C1 segment of cervical spinal cord (tissue), 14 donors: ENCODE results near the gene DCD.
"Not testable (repeated sequence)": the region's sequence is repeated elsewhere in the genome, so short reads cannot be mapped to it uniquely, and the experiment has no call there.

Experiments
- DNase-seq, 14 donors: peaks; one replicate each; lab custom pipeline; 2025; lab: John Stamatoyannopoulos, UW

The DCD gene

DNA sequence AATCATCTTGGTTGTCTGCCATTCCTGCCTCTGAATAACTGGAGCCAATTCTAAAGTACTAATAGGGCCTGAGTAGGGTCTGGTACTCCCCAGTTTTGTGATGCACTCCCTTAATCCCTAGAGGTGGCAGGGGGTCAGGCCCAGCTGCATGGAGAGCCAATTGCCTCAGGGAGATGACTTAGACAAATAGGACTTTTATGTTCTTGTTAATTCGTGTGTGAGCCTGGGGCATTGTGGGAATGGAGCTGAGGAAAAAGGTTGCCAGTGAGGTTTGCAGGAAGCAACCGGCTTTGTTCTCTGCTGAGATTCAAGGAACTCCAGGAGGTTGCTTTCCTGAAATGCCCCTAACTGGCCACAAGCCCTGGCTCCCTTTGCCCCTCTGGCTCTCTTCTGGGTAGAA, 6.8 kb upstream of the DCD start:
- peak in 3 of 14 donors; percentile 1 to 53 (median 3) for DNase-seq

DNA sequence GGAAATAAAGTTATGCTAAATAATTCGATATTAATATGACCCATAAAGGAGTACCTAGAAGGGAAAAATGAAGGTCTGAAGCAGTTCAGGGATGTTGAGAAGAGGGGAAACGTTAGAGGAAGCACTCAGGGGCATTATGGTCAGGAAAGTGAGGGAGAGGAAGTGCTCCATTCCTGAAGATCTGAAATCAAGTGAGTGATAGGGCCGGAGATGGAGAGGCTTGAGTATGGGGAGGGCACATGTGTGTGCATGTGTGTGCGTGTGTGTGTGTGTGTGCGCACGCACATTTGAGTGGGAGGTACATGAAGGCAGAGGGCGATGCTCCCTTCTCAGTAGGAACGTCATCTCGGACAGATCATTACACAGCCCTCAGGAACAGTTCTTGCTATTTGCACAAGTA, 4.9 kb upstream of the DCD start:
- no peak for DNase-seq

DNA sequence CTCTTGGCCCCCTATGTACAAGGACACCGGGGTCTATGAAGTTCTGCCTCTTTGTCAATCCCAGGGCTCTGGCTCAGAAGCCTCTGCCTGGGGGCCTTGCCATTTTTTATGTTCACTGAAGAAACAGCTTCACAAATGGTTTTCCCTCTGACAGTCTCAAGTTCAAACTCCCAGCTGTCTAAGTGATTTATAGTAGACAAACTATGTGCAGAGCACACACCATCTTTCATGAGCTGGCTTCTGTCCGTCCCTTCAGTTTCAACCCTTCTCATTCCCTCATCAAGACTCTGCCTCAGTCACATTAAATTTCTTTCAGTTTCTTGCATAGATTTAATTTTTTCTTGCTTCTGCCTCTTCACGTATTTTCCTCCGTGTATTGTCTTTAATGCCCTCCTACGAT, 2.7 kb upstream of the DCD start:
- no peak for DNase-seq

DNA sequence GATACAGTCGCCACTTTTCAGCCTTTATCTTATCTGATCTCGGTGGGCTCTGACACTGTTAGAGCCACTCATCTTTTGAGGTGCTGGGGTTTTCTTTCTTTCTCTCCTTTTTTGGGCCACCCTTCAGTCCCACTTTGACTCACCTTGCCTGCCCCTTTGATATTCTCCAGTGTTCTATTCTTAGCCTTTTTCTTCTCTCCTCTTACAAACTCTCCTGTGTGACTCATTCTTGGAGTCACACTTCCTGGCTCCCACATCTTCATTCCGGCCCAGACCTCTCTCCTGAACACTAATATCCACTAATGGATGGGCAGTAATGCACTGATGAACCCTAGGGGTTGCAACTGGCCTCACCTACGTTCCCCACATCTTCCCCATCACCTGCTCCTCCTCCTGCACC, 2.2 kb upstream of the DCD start:
- DNase-seq: no peak

DNA sequence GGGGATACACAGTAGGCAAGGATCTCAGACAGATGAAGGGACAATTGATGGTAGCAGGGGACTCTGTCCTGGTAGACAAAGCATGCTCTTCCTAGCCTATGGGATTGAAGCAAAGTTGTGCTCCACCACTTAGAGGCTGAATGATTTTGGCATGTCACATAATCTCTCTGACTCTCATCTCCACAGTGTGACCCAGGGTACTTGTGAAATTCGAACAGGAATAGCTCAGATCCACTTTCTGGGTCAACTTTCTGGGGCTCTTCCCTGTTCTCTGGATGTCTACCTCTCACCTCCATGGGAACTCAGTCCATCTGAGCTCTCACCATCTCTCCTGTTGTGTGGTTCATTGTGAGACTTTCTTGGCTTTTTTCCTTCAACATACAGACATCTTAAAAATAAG, 1.7 kb upstream of the DCD start:
- no peak for DNase-seq

DNA sequence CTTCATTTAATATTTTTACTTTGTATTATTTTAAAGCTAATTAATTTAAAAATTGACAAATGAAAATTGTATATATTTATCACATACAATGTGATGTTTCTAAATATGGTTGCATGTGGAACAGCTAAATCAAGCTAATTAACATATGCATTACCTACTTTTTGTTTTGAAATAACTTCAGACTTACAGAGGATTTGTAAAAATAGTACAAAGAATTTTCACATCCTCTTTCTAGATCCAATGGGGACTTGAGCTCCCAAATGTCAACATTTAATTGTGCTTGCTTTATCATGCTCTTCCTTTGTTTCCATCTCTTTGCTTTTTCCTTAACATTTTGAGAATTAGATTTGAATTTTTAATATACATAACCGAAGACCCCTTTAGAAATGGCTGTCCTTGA, 6.6 kb downstream of the DCD start:
- DNase-seq: no peak

DNA sequence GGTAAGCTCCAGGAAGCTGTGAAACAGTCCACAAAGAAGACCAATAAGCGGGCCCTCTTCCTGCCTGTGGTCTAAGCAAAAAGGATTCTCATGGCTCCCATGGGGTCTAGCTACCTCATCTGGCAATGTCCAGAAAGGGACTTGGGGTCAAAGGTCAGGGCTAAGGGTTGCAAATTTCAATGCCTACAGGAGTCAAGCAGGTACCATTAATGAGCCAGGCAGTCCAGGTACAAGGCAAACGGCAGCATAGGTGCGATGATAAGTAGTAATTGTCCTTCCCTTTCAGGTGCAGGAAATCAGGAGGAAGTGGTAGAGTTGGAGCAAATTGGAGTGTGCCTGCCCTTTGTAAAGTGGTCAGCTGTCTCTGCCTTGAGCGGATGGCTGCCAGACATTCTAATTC, 7.1 kb downstream of the DCD start:
- no peak for DNase-seq

DNA sequence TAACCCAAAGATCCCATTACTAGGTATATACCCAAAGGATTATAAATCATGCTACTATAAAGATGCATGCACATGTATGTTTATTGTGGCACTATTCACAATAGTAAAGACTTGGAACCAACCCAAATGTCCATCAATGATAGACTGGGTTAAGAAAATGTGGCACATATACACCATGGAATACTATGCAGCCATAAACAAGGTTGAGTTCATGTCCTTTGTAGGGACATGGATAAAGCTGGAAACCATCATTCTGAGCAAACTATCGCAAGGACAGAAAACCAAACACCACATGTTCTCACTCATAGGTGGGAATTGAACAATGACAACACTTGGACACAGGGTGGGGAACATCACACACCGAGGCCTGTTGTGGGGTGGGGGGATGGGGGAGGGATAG, 9.1 kb downstream of the DCD start:
- not testable (repeated sequence) for DNase-seq

DNA sequence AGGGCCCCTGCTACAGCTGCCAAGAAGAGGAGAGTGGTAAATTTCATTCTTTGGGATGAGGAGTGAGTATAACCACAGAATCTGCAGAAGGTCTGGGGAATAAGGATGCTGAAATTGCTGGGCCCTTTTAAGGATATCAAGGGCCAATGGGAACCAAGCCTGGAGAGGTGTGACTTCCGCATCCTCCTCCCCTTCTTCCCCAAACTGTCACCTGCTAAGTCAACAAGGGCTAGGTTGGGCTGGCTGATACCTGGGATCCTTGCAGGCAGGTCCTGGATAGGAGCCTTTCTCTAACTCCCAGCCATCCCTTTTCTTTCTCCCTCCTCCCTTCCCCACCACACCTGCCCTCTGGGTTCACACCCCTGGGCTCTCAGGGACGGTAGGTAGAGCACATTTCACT, 13.4 kb downstream of the DCD start, which contains the start of gene LACRT:
Gene LACRT (minus strand): TSS at position 101 of the 400 bp plus-strand sequence. CDS start 54 bp downstream, at position 47.
- no peak for DNase-seq

DNA sequence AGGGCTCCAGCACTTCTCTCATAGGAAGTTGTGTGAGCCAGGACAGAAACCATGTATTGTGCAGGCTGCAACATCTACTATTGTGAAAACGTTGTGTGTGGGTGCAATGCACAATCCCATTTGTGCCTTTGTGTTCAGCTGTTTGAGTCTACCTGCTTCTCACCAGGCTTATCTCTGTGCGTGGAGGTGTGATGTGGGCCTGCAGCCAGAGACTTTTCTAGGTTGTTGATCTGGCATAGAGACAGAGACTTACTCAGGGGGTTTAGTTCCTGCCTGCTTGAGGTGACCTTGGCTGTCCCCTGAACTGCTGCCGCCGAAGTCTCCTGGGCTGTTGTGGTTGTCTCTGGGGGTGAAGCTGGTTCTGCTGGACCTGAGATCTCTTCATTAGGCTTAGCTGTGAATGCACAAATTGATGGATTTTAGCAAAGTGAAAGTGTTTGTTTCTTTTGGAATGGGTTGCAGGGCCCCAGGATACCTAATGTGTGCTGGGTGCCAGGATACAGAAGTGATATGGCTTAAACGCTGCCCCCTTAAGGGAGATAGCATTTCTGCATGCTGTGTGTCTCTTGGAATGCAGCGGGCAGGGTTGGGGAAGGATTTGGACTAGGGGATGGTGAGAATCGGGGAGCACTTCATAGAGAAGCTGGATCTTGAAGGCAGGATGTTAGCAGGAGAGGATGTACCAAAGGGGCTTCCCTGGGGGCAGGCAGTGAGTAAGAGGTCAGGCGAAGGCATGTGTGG, 16.0 kb downstream of the DCD start:
- DNase-seq: no peak

DNA sequence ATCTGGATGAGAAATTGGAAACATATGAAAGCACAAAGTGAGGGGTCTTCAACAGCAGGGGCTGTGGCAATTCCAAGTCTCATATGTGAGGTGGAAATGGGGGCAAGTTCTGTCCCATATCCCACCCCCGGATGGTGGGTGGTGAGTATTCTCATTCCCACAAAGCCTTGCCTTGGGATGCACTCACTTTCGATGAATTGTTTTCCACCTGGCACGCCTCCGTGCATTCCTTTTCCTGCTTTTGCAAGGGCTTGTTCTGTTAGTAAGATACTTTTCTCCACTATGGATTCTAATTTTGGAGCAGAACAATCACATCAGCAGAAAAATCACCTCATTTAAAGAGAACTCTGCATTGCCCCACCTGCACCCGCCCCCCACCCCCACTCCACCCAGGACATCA, 16.6 kb downstream of the DCD start:
- DNase-seq: no peak

DNA sequence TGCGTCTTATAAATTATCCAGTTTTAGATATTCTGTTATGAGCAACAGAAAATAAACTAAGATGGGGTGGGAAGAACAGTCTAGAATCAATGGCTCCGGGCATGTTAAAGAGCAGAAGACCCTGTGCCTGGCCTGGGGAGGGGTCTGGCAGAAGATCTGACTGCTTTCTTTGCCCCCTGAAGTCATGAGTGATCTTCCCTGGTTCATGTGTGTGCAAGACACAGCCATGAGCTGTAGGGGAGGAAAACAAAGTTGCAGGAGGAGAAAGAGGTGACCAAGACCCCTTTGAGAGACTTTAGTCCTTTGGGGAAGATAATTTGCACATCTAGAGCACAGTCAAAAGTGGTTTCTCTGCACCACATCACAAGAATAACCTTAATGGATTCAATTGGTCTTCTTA, 18.2 kb downstream of the DCD start:
- no peak for DNase-seq

DNA sequence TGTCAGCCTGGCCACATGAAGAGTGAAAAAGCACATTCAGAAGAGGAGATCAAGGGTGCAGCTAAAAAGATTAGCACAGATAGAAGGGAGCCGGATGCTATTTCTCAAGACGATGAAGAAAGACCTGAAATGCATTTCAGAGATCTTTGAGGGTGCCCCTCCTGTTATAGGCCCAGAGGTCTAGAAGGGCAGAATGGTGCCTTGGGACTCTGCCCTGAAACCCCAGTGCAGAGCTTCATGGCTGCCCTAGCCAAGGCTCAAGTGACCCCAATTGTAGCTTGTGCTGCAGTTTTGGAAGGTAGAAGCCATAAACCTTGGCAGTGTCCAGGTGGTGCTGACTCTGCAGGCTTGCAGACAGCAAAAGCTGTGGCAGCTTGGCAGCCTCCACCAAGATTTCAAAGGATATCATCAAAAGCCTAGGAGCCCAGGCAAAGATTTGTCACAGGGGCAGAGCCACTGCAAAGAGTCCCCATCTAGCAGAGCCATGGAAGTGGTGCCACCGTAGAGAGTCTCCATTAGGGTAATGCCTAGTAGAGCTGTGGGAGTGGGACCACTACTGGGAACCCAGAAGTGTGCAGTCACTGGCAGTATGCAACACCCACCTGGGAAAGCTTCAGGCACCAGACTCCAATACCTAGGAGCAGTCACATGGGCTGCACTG, 19.8 kb downstream of the DCD start:
- DNase-seq: no peak

DNA sequence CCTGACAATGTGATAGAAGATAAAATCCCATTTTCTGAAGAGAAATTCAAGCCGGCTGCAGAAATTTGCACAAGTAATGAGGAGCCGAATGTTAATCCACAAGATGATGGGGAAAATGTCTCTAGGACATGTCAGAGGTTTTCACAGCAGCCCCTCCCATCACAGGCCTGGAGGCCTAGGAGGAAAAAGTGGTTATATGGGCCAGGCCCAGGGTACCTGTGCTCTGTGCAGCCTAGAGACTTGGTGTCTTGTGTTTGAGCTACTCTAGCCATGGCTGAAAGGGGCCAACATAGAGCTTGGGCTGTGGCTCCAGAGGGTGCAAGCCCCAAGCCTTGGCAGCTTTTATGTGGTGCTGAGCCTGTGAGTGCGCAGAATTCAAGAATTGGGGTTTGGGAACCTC, 20.9 kb downstream of the DCD start:
- no peak for DNase-seq

DNA sequence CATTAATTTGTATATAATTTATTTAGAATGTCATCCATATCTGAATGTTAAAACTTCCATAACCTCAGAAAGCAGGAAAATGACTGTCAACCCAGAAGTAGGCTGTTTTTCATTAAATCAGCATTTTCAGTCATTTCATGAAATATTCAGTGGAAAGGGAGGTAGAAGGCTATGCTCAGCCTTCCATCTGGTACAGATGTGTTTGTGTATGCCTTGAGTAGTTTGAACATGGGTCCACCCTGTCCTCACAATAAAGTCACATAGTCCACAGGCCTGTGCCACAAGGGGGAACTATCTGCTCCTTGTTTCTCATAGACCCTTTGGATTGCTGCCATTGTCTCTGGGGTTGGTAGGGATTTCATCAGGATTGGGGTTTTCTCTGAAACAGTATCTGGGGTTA, 22.6 kb downstream of the DCD start:
- no peak for DNase-seq

DNA sequence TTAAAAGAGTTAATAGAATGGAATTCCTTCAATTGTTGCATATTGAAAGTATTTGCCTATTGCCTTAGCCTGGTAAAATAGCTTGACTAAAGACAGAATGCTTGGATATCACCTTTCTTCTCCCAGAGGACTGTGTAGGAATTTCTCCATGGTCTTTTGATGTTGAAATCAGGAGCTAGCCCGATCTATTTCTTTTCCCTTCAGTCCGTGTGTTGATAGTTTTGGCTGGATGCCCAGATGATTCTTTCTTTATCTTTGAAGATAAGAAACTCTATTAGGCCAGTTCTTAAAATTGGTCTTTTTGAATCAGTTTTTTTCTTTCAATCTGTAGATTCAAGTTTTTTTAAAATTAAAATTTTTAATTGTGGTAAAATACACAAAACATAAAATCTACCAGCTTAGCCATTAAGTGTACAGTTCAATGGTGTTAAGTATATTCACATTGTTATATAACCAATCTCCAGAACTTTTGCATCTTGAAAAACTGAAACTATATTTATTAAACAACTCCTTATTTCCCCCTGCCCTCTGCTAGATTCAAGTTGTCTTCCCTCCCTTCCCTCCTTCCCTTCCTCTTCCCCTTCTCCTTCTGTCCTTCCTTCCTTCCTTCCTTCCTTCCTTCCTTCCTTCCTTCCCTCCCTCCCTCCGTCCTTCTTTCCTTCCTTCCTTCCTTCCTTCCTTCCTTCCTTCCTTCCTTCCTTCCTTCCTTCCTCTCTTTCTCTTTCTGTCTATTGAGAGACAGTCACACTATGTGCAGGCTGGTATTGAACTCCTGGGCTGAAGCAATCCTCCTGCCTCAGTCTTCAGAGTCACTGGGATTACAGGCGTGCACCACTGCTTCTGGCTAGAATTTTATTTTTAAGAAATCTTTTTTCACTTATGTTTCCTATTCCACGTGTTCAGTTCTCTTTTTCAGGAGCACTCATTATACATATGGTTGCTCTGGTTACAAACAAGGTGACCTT, 23.6 kb downstream of the DCD start:
- DNase-seq: no peak

DNA sequence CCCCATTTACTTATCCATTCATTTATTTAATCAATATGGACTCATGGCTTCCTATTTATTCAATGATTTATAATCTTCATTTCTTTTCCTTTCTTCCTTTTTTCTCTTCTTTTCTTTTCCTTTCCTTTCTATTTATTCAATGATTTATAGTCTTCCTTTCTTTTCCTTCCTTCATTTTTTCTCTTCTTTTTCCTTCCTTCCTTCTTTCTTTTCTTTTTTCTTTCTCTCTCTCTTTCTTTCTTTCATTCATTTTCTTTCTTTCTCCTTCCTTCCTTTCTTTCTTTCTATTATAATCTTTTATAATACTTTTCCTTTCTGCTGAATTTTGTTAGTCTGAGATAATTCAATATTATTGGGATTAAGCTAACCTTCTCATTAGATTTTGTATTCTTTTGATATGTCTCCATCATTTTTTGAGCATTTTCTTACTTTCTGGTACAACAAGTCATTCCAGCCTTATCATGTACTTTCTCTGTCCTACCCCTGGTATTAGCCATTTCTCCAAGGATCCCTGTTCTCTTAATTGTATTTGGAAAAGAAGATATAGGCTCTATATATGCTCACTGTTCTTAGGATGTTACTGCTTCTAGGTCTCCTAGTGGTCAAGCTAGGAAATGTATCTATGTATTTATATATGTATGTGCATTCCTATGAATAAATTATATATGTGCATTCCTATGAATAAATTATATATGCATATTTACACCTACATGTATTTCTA, 25.5 kb downstream of the DCD start:
- DNase-seq: no peak

DNA sequence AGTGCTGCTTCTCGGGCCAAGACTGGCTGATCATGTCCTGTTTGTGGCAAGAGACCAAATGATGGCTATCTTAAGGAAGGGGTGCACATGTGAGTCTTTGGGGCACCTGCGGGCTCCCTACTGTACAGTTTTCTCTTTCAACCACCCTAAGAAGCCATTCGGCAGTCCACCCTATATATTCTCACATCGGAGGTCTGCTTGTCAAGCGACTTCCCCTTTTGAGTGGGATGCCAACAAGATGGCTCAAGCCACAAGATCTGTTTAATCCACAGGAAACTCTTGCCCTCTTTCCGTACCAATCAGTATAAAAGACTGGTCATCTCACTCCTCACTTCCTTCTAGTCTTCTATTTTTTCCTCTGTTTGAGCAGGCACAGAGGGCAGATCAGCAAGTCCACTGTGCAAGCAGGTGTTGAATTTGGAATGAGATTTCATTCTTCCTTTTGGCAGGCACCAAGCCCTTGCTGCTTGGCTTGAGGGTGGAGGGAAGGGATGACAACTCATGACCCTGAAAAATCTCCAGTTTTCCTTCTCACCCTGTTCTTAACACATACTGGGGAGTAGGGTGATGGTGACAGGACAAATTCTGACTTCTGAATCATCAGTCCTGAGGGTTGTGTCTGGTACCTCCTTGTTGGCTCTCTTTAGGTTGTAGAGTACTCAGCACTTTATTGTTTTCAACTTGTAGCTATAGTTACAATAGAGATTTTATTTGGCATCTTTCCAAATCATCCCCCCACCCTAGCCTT, 31.1 kb downstream of the DCD start:
- peak in 1 of 14 donors; percentile 63 for DNase-seq

DNA sequence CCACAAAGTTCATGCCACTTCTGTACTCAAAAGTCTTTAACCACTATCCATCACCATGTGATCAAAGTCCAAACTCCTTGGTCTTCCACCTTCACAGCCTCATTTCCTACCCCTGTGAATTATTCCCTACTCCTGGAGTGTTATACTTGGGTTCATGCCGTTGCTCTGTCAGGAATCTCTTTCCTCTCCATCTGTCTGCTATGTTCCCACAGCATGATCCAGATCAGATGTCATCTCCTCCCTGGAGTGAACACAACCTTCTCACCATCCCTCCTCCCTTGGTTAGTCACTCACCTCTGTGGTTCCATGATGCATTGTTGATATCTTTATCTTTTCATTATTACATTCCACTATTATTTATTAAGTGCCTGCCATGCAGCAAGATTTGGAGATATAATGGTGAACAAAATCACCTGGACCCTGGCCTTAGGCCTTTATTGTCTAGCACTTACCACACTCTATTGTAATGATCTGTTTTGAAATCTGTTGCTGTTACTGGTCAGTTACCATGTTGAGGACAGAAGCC, 35.9 kb downstream of the DCD start:
- peak in 1 of 14 donors; percentile 53 for DNase-seq

DNA sequence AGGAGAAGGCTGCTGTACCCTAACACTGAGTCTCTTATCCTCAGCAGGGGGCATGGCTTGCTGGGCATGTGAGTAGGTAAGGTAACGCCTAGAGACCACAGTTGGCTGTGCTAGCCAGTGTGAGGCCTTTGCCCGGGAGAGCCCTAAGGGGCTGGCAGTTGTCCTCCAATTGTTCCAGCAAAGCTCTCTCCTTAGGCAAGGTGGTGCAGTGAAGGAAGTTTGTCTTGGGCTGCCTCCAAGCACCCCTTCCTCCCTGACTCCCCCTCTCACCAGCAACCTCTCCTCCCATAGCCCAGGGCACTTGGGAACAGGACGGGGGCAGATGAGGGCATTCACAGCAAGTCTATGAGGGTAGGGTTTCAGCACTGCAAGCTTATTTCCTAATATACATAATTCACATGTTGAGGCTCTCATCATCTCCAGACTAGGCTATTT, 36.4 kb downstream of the DCD start:
- no peak for DNase-seq

DNA sequence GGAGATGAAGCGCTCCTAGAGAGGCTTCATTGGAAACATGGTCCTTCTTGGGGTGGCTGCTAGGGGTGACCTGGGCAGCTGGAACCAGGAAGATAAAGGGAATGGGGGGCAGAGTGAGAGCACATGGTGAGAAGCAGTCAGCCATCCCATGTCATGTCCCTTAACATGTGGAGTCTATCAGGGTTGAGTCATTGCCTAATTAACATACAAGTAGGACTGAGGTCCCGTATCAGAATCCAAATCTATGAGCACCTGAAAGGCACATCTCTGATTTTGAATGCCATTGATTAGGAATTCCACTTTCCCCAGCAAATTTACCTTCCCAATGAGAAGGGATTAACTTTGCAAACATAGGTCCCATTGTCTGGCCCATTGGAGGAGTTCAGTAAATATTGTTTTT, 39.4 kb downstream of the DCD start:
- DNase-seq: no peak
